ENCODE results near the gene UPK1B. TPM values are rescaled to one million over a fixed set of nuclear protein-coding genes. Genes with fewer than 3 reads are reported as not detected.
A peak's percentile ranks its signal among the peaks of the same experiment; 100 is the strongest.

Gene UPK1B
- total RNA-seq, 6 experiments from 2014 or later, result 0.10 to 0.12 TPM; not detected in 4

DNA sequence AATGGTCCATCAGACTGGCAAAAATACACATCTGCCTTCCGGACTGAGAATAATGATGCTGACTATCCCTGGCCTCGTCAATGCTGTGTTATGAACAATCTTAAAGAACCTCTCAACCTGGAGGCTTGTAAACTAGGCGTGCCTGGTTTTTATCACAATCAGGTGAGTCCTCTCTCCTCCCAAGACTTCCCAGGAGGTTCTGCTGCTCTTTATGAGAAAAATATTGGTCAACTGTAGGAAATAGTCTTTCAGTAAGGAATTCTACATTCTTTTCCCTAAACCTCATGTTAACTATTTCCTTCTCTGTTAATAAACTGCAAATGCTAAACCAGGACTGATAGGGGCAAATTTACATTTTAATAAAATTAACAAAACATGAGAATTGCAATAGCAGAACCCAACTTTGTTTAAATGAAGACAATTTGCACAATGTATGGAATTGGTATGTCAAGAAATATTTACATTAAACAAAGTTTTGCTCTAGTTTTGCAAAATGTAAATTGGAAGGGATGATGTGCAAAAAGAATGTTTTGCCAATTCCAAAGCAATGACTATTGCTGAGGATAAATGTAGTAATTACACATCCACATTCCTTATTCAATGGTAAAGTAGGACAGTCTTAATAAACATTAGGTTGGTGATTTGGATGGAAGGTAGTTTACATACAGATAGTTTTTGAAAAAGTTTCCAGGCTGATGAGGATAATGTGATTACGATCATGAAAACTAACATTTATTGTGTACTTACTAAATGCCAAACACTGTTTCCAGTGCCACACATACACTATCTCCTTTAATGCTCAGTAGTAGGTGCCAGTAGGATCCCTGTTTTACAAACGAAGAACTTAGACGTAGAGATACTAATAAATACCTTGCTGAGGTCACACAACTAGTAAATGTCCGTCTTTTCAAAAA lies 21.1 kb downstream of the UPK1B start:
- no peaks in the 10 kb centered on the region for H3K27me3 Mint-ChIP-seq (ENCODE audit: insufficient read depth)
- no peaks in the 10 kb centered on the region for H3K36me3 Mint-ChIP-seq (ENCODE audit: low read depth)
- H3K9me3 Mint-ChIP-seq, result no peaks in the 10 kb centered on the region
- peak; percentile 38 for DNase-seq
- peaks cover 28% of the 10 kb centered on the region for H3K4me1 Mint-ChIP-seq (ENCODE audit: low read depth)
- TF ChIP-seq, protein P1, sequence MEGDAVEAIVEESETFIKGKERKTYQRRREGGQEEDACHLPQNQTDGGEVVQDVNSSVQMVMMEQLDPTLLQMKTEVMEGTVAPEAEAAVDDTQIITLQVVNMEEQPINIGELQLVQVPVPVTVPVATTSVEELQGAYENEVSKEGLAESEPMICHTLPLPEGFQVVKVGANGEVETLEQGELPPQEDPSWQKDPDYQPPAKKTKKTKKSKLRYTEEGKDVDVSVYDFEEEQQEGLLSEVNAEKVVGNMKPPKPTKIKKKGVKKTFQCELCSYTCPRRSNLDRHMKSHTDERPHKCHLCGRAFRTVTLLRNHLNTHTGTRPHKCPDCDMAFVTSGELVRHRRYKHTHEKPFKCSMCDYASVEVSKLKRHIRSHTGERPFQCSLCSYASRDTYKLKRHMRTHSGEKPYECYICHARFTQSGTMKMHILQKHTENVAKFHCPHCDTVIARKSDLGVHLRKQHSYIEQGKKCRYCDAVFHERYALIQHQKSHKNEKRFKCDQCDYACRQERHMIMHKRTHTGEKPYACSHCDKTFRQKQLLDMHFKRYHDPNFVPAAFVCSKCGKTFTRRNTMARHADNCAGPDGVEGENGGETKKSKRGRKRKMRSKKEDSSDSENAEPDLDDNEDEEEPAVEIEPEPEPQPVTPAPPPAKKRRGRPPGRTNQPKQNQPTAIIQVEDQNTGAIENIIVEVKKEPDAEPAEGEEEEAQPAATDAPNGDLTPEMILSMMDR (IDR thresholded peaks at IDR 0.05), result no peak
- peak overlapping the region; percentile 51 for H3K27ac Mint-ChIP-seq
- peak overlapping the region; percentile 75 for H3K4me3 Mint-ChIP-seq

DNA sequence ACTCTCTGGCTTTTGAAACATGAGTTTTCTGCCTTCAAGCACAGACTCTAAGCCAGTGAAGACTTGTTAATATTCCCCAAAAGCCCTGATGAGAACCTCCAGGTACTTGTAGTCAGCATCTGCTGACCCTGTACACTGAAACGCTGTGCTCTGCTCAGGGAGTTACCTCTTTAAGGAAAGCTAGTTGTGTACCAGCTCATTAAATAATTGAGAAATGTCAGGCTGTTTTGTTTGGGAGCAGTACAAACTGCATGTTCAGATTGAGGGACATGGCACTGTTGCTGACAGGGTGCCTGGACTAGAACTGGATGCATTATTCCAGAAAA lies 21.7 kb downstream of the UPK1B start:
- peak; percentile 4 for DNase-seq
- no peaks in the 10 kb centered on the region for H3K36me3 Mint-ChIP-seq (ENCODE audit: low read depth)
- H3K4me3 Mint-ChIP-seq, result peak overlapping the region; percentile 75
- H3K27ac Mint-ChIP-seq, result peak overlapping the region; percentile 51
- H3K4me1 Mint-ChIP-seq (ENCODE audit: low read depth), result peaks cover 28% of the 10 kb centered on the region
- TF ChIP-seq, protein P1 (IDR thresholded peaks at IDR 0.05), result no peak
- no peaks in the 10 kb centered on the region for H3K27me3 Mint-ChIP-seq (ENCODE audit: insufficient read depth)
- H3K9me3 Mint-ChIP-seq, result no peaks in the 10 kb centered on the region

DNA sequence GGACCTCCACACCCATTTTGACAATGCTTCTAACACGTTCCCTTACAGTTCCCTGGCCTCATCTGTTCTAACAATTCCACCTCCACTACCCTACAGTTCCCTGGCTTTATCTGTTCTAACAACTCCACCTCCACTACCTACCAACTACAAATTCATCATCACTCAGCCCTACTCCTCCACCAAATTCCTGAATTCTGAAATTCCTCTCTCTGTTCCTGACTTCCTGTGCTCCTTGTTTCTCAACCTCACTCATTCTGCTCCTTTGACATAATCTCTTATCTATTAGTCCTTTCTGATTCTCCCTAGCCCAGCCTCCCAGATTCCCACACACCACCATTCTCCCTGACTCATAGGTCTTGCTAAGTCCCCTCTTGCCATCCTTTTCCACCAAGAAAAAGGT lies 22.5 kb downstream of the UPK1B start:
- peak overlapping the region; percentile 51 for H3K27ac Mint-ChIP-seq
- no peaks in the 10 kb centered on the region for H3K9me3 Mint-ChIP-seq
- no peaks in the 10 kb centered on the region for H3K27me3 Mint-ChIP-seq (ENCODE audit: insufficient read depth)
- no peaks in the 10 kb centered on the region for H3K36me3 Mint-ChIP-seq (ENCODE audit: low read depth)
- DNase-seq, result no peak
- peak overlapping the region; percentile 2; the same call in 1 of the 2 replicates for H3K4me3 Mint-ChIP-seq
- peaks cover 28% of the 10 kb centered on the region for H3K4me1 Mint-ChIP-seq (ENCODE audit: low read depth)
- TF ChIP-seq, protein P1 (IDR thresholded peaks at IDR 0.05), result no peak

DNA sequence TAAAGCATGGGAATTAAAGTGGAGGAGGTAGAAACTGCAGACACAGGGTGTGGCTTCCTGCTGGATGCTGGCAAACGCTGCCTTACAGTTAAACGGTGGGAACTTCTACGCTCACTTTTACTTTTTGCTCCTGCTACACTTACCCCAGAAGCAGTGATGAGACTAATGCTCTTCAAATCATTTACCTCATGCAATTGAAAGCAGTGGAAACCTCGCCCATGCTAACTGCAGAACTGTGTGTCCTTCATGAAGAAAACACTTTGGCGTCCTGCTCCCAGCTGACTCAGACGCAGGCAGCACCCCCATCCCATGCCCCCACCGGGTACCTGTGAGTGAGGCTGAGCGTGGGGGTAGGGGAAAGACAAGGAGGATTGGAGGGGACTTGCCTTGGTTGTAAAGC lies 31.8 kb downstream of the UPK1B start:
- DNase-seq, result no peak

DNA sequence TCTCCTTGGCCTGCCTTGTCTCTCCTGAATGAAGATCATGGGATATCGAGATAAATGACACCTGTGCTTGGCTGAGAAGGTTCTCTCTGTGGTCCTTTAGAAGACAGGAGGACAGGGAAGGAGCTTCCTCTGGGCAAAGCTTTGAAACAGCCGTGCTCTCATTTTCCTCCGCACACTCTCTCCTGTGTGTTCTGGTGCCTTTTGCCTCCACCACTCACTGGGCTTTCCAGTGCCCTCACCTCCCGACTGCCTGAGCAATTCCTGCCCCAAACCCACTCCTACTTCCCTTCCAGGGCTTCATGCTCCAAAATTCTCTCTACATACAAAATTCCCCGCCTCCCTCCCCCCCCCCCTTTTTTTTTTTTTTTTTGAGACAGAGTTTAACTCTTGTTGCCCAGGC lies 32.3 kb downstream of the UPK1B start:
- no peak overlapping the region for H3K4me3 Mint-ChIP-seq
- H3K27me3 Mint-ChIP-seq (ENCODE audit: insufficient read depth), result no peaks in the 10 kb centered on the region
- no peaks in the 10 kb centered on the region; the same call in 1 of the 2 replicates for H3K9me3 Mint-ChIP-seq
- no peak overlapping the region for H3K27ac Mint-ChIP-seq
- TF ChIP-seq, protein P1 (IDR thresholded peaks at IDR 0.05), result no peak
- peaks cover 16% of the 10 kb centered on the region; the same call in 1 of the 2 replicates for H3K36me3 Mint-ChIP-seq (ENCODE audit: low read depth)
- no peak for DNase-seq
- H3K4me1 Mint-ChIP-seq (ENCODE audit: low read depth), result peaks cover 16% of the 10 kb centered on the region; the same call in 1 of the 2 replicates

More for the DNA sequence above, 31.8 kb downstream of the UPK1B start:
- peaks cover 16% of the 10 kb centered on the region; the same call in 1 of the 2 replicates for H3K4me1 Mint-ChIP-seq (ENCODE audit: low read depth)
- no peaks in the 10 kb centered on the region; the same call in 1 of the 2 replicates for H3K9me3 Mint-ChIP-seq
- TF ChIP-seq, protein P1 (IDR thresholded peaks at IDR 0.05), result no peak
- H3K4me3 Mint-ChIP-seq, result no peak overlapping the region
- no peak overlapping the region for H3K27ac Mint-ChIP-seq
- H3K27me3 Mint-ChIP-seq (ENCODE audit: insufficient read depth), result no peaks in the 10 kb centered on the region
- H3K36me3 Mint-ChIP-seq (ENCODE audit: low read depth), result peaks cover 16% of the 10 kb centered on the region; the same call in 1 of the 2 replicates

Measured in HFFc6 (cell line).